Stimulated activated CD8-positive, alpha-beta memory T cell treated with anti-CD3 and anti-CD28 coated beads, Interleukin-15, amount 100 ng/mL, for 1 hour (primary cell): ENCODE measurements around the gene DLGAP1.
"Not testable (repeated sequence)": the region's sequence is repeated elsewhere in the genome, so short reads cannot be mapped to it uniquely, and the experiment has no call there.

ENCODE experiments used
- DNase-seq: peaks from one replicate; pipeline ENCODE4 v3.0.0-alpha.2; 2020; ENCODE audit warnings: low read depth

The DLGAP1 gene

GRCh38 chr18:4077204-4077603 is 377.9 kb downstream of the DLGAP1 start:
- no peak for DNase-seq

GRCh38 chr18:4074647-4075046 is 380.5 kb downstream of the DLGAP1 start:
- DNase-seq: no peak

- no peak for DNase-seq
Measured at GRCh38 chr18:4069183-4069582, 385.9 kb downstream of the DLGAP1 start.

- no peak for DNase-seq
Measured at GRCh38 chr18:4068552-4069158, 386.5 kb downstream of the DLGAP1 start.

GRCh38 chr18:4063545-4063944 is 391.6 kb downstream of the DLGAP1 start:
- DNase-seq: no peak

GRCh38 chr18:4060427-4061281 is 394.5 kb downstream of the DLGAP1 start:
- no peak for DNase-seq

- DNase-seq: no peak
Measured at GRCh38 chr18:4058179-4058578, 396.9 kb downstream of the DLGAP1 start.

GRCh38 chr18:4040391-4041092 is 414.6 kb downstream of the DLGAP1 start:
- no peak for DNase-seq

GRCh38 chr18:4035521-4035920 is 419.6 kb downstream of the DLGAP1 start:
- no peak for DNase-seq

GRCh38 chr18:4034815-4035214 is 420.3 kb downstream of the DLGAP1 start:
- DNase-seq: not testable (repeated sequence)

GRCh38 chr18:4026542-4026941 is 428.6 kb downstream of the DLGAP1 start:
- no peak for DNase-seq

GRCh38 chr18:4024702-4025101 is 430.4 kb downstream of the DLGAP1 start:
- DNase-seq: no peak

GRCh38 chr18:4022749-4023148 is 432.4 kb downstream of the DLGAP1 start:
- not testable (repeated sequence) for DNase-seq

- DNase-seq: no peak
Measured at GRCh38 chr18:4020026-4020425, 435.1 kb downstream of the DLGAP1 start.

GRCh38 chr18:4017480-4017879 is 437.6 kb downstream of the DLGAP1 start:
- no peak for DNase-seq

GRCh38 chr18:4016391-4017049 is 438.6 kb downstream of the DLGAP1 start:
- no peak for DNase-seq

- no peak for DNase-seq
Measured at GRCh38 chr18:4007846-4008245, 447.3 kb downstream of the DLGAP1 start.

GRCh38 chr18:4004183-4004829 is 450.8 kb downstream of the DLGAP1 start:
- DNase-seq: no peak

- DNase-seq: no peak
Measured at GRCh38 chr18:3998698-3999333, 456.3 kb downstream of the DLGAP1 start.

- DNase-seq: peak; percentile 3
Measured at GRCh38 chr18:3995476-3996102, 459.5 kb downstream of the DLGAP1 start.
